ENCODE measurements around the gene SLC16A11.
"Not testable (repeated sequence)": the region's sequence is repeated elsewhere in the genome, so short reads cannot be mapped to it uniquely, and the experiment has no call there.

The SLC16A11 gene

GRCh38 chr17:7050583-7050982 lies 6.7 kb upstream of the SLC16A11 start:
- H3K4ac ChIP-seq (ENCODE audit: low read depth, low read length); H3K4me1 ChIP-seq (ENCODE audit: control insufficient read depth, low read depth, low read length); H2BK15ac ChIP-seq (replicated peaks; ENCODE audit: low read depth); H4K5ac ChIP-seq (ENCODE audit: low read length); H3K79me1 ChIP-seq (ENCODE audit: low read length); H3K56ac ChIP-seq (ENCODE audit: low read length); DNase-seq; H2BK120ac ChIP-seq (ENCODE audit: low read depth, low read length); H2AK5ac ChIP-seq (ENCODE audit: low read length); H3K23ac ChIP-seq (ENCODE audit: low read length); H3K27ac ChIP-seq (ENCODE audit: low read depth, low read length); H4K8ac ChIP-seq (ENCODE audit: low read depth, low read length); H3K27me3 ChIP-seq (ENCODE audit: insufficient read depth, low read length, poor library complexity); H3K79me2 ChIP-seq (ENCODE audit: control insufficient read depth, insufficient read depth, low read length); H3K36me3 ChIP-seq (ENCODE audit: control insufficient read depth, insufficient read depth, low read length); H3K4me3 ChIP-seq (ENCODE audit: low read length); H3K18ac ChIP-seq (ENCODE audit: low read length); H3K4me2 ChIP-seq (ENCODE audit: low read length); H3K9ac ChIP-seq (ENCODE audit: low read length); H2BK5ac ChIP-seq (ENCODE audit: low read length): not testable (repeated sequence)
- no CpG with 5 or more reads among the region's 9 CpGs for WGBS (ENCODE audit: extremely low coverage, insufficient coverage, low lambda C conversion rate)

DNA sequence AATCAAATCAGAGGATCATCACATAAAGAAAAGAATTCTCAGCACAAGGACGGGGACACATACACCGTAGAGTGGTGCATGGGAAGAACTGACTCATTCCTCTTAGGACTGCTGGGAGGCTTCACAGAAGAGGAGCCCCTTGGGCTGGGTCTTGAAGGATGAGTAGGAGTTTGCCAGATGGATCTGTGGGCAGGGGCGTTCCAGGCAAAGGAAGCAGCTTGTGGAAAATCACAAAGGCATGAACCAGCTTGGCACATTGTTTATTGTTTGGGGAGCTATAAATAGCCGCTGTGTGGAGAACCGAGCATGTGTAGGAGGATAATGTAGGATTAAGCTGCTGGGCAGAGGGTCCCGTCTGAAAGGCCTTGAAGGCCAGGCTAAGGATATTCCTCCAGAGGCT lies 5.1 kb upstream of the SLC16A11 start:
- no peak overlapping the region for H3K4me3 ChIP-seq (ENCODE audit: low read length)
- H2BK120ac ChIP-seq (ENCODE audit: low read depth, low read length) = no peak overlapping the region
- H3K79me1 ChIP-seq (ENCODE audit: low read length) = no peaks in the 10 kb centered on the region
- no peaks in the 10 kb centered on the region for H3K79me2 ChIP-seq (ENCODE audit: control insufficient read depth, insufficient read depth, low read length)
- no CpG with 5 or more reads among the region's 6 CpGs for WGBS (ENCODE audit: extremely low coverage, insufficient coverage, low lambda C conversion rate)
- no peaks in the 10 kb centered on the region for H3K36me3 ChIP-seq (ENCODE audit: control insufficient read depth, insufficient read depth, low read length)
- no peak overlapping the region for H4K5ac ChIP-seq (ENCODE audit: low read length)
- H2BK15ac ChIP-seq (replicated peaks; ENCODE audit: low read depth) = no peak overlapping the region
- no peak overlapping the region for H3K4me2 ChIP-seq (ENCODE audit: low read length)
- H4K8ac ChIP-seq (ENCODE audit: low read depth, low read length) = no peak overlapping the region
- no peak overlapping the region for H2AK5ac ChIP-seq (ENCODE audit: low read length)
- no peak overlapping the region for H3K23ac ChIP-seq (ENCODE audit: low read length)
- H3K18ac ChIP-seq (ENCODE audit: low read length) = no peak overlapping the region
- no peak overlapping the region for H3K27ac ChIP-seq (ENCODE audit: low read depth, low read length)
- H3K27me3 ChIP-seq (ENCODE audit: insufficient read depth, low read length, poor library complexity) = peaks cover 3% of the 10 kb centered on the region
- no peak overlapping the region for H3K9ac ChIP-seq (ENCODE audit: low read length)
- H3K56ac ChIP-seq (ENCODE audit: low read length) = no peak overlapping the region
- DNase-seq = no peak
- no peak overlapping the region for H2BK5ac ChIP-seq (ENCODE audit: low read length)
- no peak overlapping the region for H3K4ac ChIP-seq (ENCODE audit: low read depth, low read length)
- peaks cover 2% of the 10 kb centered on the region for H3K4me1 ChIP-seq (ENCODE audit: control insufficient read depth, low read depth, low read length)

- Histone ChIP-seq H3K79me2 (ENCODE audit: control insufficient read depth, insufficient read depth, low read length) (no peaks in the 10 kb centered on the region), H2BK5ac (ENCODE audit: low read length) (no peak overlapping the region), H3K4me3 (ENCODE audit: low read length) (no peak overlapping the region), H3K56ac (ENCODE audit: low read length) (no peak overlapping the region), H3K79me1 (ENCODE audit: low read length) (no peaks in the 10 kb centered on the region), H3K23ac (ENCODE audit: low read length) (no peak overlapping the region), H2BK15ac (replicated peaks; ENCODE audit: low read depth) (no peak overlapping the region), H4K5ac (ENCODE audit: low read length) (no peak overlapping the region), H3K36me3 (ENCODE audit: control insufficient read depth, insufficient read depth, low read length) (no peaks in the 10 kb centered on the region), H3K18ac (ENCODE audit: low read length) (no peak overlapping the region), H2BK120ac (ENCODE audit: low read depth, low read length) (no peak overlapping the region), H3K4me1 (ENCODE audit: control insufficient read depth, low read depth, low read length) (peaks cover 2% of the 10 kb centered on the region), H3K27me3 (ENCODE audit: insufficient read depth, low read length, poor library complexity) (peaks cover 7% of the 10 kb centered on the region), H2AK5ac (ENCODE audit: low read length) (no peak overlapping the region), H3K4me2 (ENCODE audit: low read length) (no peak overlapping the region), H3K4ac (ENCODE audit: low read depth, low read length) (no peak overlapping the region), H3K9ac (ENCODE audit: low read length) (no peak overlapping the region), H4K8ac (ENCODE audit: low read depth, low read length) (no peak overlapping the region), H3K27ac (ENCODE audit: low read depth, low read length) (no peak overlapping the region)
- no peak for DNase-seq
- no CpG with 5 or more reads among the region's 6 CpGs for WGBS (ENCODE audit: extremely low coverage, insufficient coverage, low lambda C conversion rate)
These were observed 3.7 kb upstream of the SLC16A11 start for GRCh38 chr17:7047566-7047965.

DNA sequence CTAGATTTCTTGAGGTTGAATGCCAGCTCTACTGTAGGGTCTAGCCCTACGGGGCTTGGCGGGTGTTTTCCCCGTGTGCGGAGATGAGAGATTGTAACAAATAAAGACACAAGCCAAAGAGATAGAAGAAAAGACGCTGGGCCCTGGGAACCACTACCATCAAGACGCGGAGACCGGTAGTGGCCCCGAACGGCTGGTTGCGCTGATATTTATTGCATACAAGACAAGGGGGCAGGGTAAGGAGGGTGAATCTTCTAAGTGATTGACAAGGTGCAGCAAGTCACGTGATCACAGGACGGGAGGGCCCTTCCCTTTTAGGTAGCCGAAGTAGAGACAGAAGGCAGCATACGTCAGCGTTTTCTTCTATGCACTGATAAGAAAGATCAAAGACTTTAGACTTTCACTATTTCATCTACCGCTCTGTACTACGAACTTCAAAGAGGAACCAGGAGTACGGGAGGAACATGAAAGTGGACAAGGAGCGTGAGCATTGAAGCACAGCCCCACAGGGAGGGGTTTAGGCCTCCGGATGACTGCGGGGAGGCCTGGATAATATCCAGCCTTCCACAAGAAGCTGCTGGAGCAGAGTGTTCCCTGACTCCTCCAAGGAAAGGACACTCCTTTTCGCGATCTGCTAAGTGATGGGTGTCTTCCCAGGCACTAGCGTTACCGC lies 3.0 kb upstream of the SLC16A11 start:
- not testable (repeated sequence) for H3K4me1 ChIP-seq (ENCODE audit: control insufficient read depth, low read depth, low read length); H2BK5ac ChIP-seq (ENCODE audit: low read length); H3K4ac ChIP-seq (ENCODE audit: low read depth, low read length); H2BK120ac ChIP-seq (ENCODE audit: low read depth, low read length); H3K79me1 ChIP-seq (ENCODE audit: low read length); H3K27me3 ChIP-seq (ENCODE audit: insufficient read depth, low read length, poor library complexity); H3K36me3 ChIP-seq (ENCODE audit: control insufficient read depth, insufficient read depth, low read length); H2BK15ac ChIP-seq (replicated peaks; ENCODE audit: low read depth); H3K23ac ChIP-seq (ENCODE audit: low read length); H4K8ac ChIP-seq (ENCODE audit: low read depth, low read length); H4K5ac ChIP-seq (ENCODE audit: low read length); H3K18ac ChIP-seq (ENCODE audit: low read length); H3K27ac ChIP-seq (ENCODE audit: low read depth, low read length); H3K79me2 ChIP-seq (ENCODE audit: control insufficient read depth, insufficient read depth, low read length); H2AK5ac ChIP-seq (ENCODE audit: low read length)
- no CpG with 5 or more reads among the region's 26 CpGs for WGBS (ENCODE audit: extremely low coverage, insufficient coverage, low lambda C conversion rate)
- peak overlapping the region; percentile 26 for H3K4me3 ChIP-seq (ENCODE audit: low read length)
- peak; percentile 80 for DNase-seq
- H3K56ac ChIP-seq (ENCODE audit: low read length) = peak overlapping the region; percentile 44
- peak overlapping the region; percentile 57 for H3K9ac ChIP-seq (ENCODE audit: low read length)
- peak overlapping the region; percentile 97 for H3K4me2 ChIP-seq (ENCODE audit: low read length)

- Histone ChIP-seq H2BK15ac (replicated peaks; ENCODE audit: low read depth) (no peak overlapping the region), H4K5ac (ENCODE audit: low read length) (no peak overlapping the region), H3K4ac (ENCODE audit: low read depth, low read length) (no peak overlapping the region), H4K8ac (ENCODE audit: low read depth, low read length) (no peak overlapping the region), H3K79me1 (ENCODE audit: low read length) (no peaks in the 10 kb centered on the region), H2BK120ac (ENCODE audit: low read depth, low read length) (no peak overlapping the region), H3K56ac (ENCODE audit: low read length) (peak overlapping the region; percentile 44), H3K18ac (ENCODE audit: low read length) (no peak overlapping the region), H2AK5ac (ENCODE audit: low read length) (no peak overlapping the region), H3K4me3 (ENCODE audit: low read length) (peak overlapping the region; percentile 26), H3K27ac (ENCODE audit: low read depth, low read length) (no peak overlapping the region), H2BK5ac (ENCODE audit: low read length) (no peak overlapping the region), H3K23ac (ENCODE audit: low read length) (no peak overlapping the region), H3K4me2 (ENCODE audit: low read length) (peak overlapping the region; percentile 97), H3K79me2 (ENCODE audit: control insufficient read depth, insufficient read depth, low read length) (no peaks in the 10 kb centered on the region), H3K36me3 (ENCODE audit: control insufficient read depth, insufficient read depth, low read length) (no peaks in the 10 kb centered on the region), H3K4me1 (ENCODE audit: control insufficient read depth, low read depth, low read length) (peaks cover 2% of the 10 kb centered on the region), H3K9ac (ENCODE audit: low read length) (peak overlapping the region; percentile 57), H3K27me3 (ENCODE audit: insufficient read depth, low read length, poor library complexity) (peaks cover 7% of the 10 kb centered on the region)
- no CpG with 5 or more reads among the region's 15 CpGs for WGBS (ENCODE audit: extremely low coverage, insufficient coverage, low lambda C conversion rate)
- peak; percentile 78 for DNase-seq
These were observed 2.3 kb upstream of the SLC16A11 start for GRCh38 chr17:7046127-7046724.
